Skin epidermis (tissue), 12 donors: ENCODE results near the gene NDUFV3.

Experiments used
- H3K27ac ChIP-seq, 21 experiments: fragments of 200-600 bp; sonication (generic) in 11 of 21; one replicate each; pipeline ENCODE4 v1.5.0; 2020; ENCODE audit warnings: mild to moderate bottlenecking in 3 of 21, inconsistent platforms in 2 of 21, moderate library complexity in 2 of 21
- H3K4me3 ChIP-seq, 7 experiments: fragments of 200-600 bp; sonication (generic) in 2 of 7; one replicate each; pipeline ENCODE4 v1.5.0; 2020; ENCODE audit warnings: inconsistent platforms in 2 of 7, mild to moderate bottlenecking in 2 of 7, moderate library complexity in 1 of 7

NDUFV3 gene

GRCh38 chr21:42962380-42963007 lies 69.4 kb downstream of the NDUFV3 start:
- H3K27ac ChIP-seq, result no peak overlapping the region

More at GRCh38 chr21:42962380-42963007, 69.4 kb downstream of the NDUFV3 start:
- no peak overlapping the region for H3K4me3 ChIP-seq
